PC-3 (cell line): ENCODE measurements around the gene ARMC8. TPM values are rescaled to one million over a fixed set of nuclear protein-coding genes. Genes with fewer than 3 reads are reported as not detected.
A peak's percentile ranks its signal among the peaks of the same experiment; 100 is the strongest.

Experiments
- ATAC-seq: fragments of 200-7000 bp; cut with Tn5 transposase; 2 replicates; pipeline ENCODE4 v1.9.1; 2020; ENCODE audit warnings: mild to moderate bottlenecking, moderate library complexity
- BruUV-seq: library from RNA; stranded (reverse); fragments of 400-500 nt; replicated peaks from 2 replicates; lab custom pipeline; 2021; lab: Mats Ljungman, UMichigan
- CTCF ChIA-PET: fragments of 300-600 bp; sonication (Branson Sonifier 250); formaldehyde crosslinking; loops from one replicate; lab custom pipeline; 2022; ENCODE audit warnings: antibody characterized with exemption; lab: Charles Lee
- POLR2A ChIA-PET: fragments of 300-600 bp; sonication (Branson Sonifier 250); formaldehyde crosslinking; loops from one replicate; lab custom pipeline; 2022; ENCODE audit warnings: antibody characterized with exemption; ENCODE audit not compliant: unreplicated experiment; lab: Charles Lee
- DNase-seq: peaks from one replicate; pipeline ENCODE4 v3.0.0-alpha.2; 2015
- H2AFZ ChIP-seq: fragments of 300-600 bp; sonication (generic); 2 replicates; pipeline ENCODE4 v1.6.0; 2016; ENCODE audit warnings: antibody characterized with exemption, low read length
- H3F3A ChIP-seq: fragments of 300-600 bp; sonication (generic); one replicate; pipeline ENCODE4 v1.6.0; 2017; ENCODE audit warnings: antibody characterized with exemption, low read length, control low read depth, mild to moderate bottlenecking; ENCODE audit not compliant: unreplicated experiment
- H3K27ac ChIP-seq: fragments of 300-600 bp; sonication (generic); 2 replicates; pipeline ENCODE4 v1.5.1; 2016; ENCODE audit warnings: mild to moderate bottlenecking, low read length
- H3K27me3 ChIP-seq: fragments of 300-600 bp; sonication (generic); 2 replicates; pipeline ENCODE4 v1.6.1; 2016; ENCODE audit warnings: low read length, mixed read lengths
- H3K36me3 ChIP-seq: fragments of 300-600 bp; sonication (generic); 2 replicates; pipeline ENCODE4 v1.6.1; 2016; ENCODE audit warnings: low read depth, mixed run types, low read length, mixed read lengths
- H3K4me1 ChIP-seq: fragments of 300-600 bp; sonication (generic); 2 replicates; pipeline ENCODE4 v1.5.1; 2016; ENCODE audit warnings: low read length; ENCODE audit not compliant: insufficient read depth
- H3K4me2 ChIP-seq: fragments of 300-600 bp; sonication (generic); 2 replicates; pipeline ENCODE4 v1.6.0; 2016; ENCODE audit warnings: low read length
- H3K4me3 ChIP-seq: fragments of 300-600 bp; sonication (generic); 2 replicates; pipeline ENCODE4 v1.5.1; 2016; ENCODE audit warnings: mild to moderate bottlenecking, low read length, mixed read lengths
- H3K79me2 ChIP-seq: fragments of 300-600 bp; sonication (generic); 2 replicates; pipeline ENCODE4 v1.6.1; 2017; ENCODE audit warnings: low read length, mixed read lengths
- H3K9ac ChIP-seq: fragments of 300-600 bp; sonication (generic); 2 replicates; pipeline ENCODE4 v1.6.0; 2016; ENCODE audit warnings: mild to moderate bottlenecking, low read length
- H3K9me2 ChIP-seq: fragments of 300-600 bp; sonication (generic); replicated peaks from 2 replicates; pipeline ENCODE4 v1.6.1; 2016; ENCODE audit warnings: mixed run types, low read length, mixed read lengths
- H3K9me3 ChIP-seq: fragments of 300-600 bp; sonication (generic); 2 replicates; pipeline ENCODE4 v1.6.1; 2016; ENCODE audit warnings: low read length, mixed read lengths
- H4K20me1 ChIP-seq: fragments of 300-600 bp; sonication (generic); 2 replicates; pipeline ENCODE4 v1.6.1; 2016; ENCODE audit warnings: low read length, mixed read lengths
- EZH2 ChIP-seq: fragments of 300-600 bp; sonication (generic); IDR thresholded peaks from one replicate; pipeline ENCODE4 v1.6.1; 2017; ENCODE audit warnings: antibody characterized with exemption, mild to moderate bottlenecking, low read length; ENCODE audit not compliant: unreplicated experiment
- EZH2phosphoT487 ChIP-seq: fragments of 300-600 bp; sonication (generic); IDR thresholded peaks from 2 replicates; pipeline ENCODE4 v1.6.1; 2018; ENCODE audit warnings: mild to moderate bottlenecking, antibody characterized with exemption, low read length, borderline replicate concordance
- intact Hi-C: fragments of 100-400 bp; cut with micrococcal nuclease; formaldehyde crosslinking; loops from 2 replicates; pipeline ENCODE4 v1.9.0; 2023
- total RNA-seq: library from RNA; depleted of rRNA; stranded (reverse); fragments of >200 nt; gene quantifications from 2 replicates; pipeline ENCODE4 v1.2.3, GENCODE V29; 2014
- TF ChIP-seq, protein P1 (sequence below): fragments of 300-600 bp; sonication (generic); conservative IDR thresholded peaks from 2 replicates; pipeline ENCODE4 v1.5.1; 2017; ENCODE audit warnings: antibody characterized with exemption, low read depth, mild to moderate bottlenecking, low read length

ARMC8 gene
- total RNA-seq, 1 experiment from 2014 or later, result 21.1 TPM

DNA sequence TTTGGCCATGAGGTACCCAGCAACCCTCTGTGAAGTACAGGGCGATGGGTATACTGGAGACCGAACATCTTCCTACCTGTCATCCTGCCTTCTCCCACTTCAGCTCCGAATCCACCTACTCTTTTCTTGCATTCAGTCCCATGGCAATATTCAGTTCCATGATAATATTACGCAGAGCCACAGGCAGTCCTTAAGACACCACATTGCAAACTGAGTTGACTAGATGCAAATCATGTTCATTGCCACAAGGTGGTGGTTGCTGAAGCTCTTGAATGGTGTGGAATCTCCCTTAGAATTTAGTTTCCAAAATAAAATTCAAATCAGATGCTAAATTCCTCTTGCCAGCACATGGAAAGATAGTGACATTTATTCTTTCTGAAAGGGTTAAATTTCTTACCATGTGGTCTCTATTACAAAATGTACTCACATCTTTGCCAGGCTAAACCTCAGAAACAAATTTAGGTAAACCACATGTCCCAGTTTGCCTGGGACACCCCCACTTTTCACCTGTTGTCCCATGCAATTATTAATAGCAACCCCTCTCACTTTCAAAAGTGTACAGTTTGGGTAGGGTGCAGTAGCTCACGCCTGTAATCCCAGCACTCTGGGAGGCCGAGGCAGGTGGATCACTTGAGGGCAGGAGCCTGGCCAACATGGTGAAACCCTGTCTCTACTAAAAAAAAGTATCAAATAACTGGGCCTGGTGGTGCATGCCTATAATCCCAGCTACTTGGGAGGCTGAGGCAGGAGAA lies 144.2 kb downstream of the ARMC8 start:
- peak; percentile 6 for DNase-seq
- H3K9me3 ChIP-seq, result no peaks in the 10 kb centered on the region
- no peak overlapping the region for H3K9ac ChIP-seq
- H3K36me3 ChIP-seq, result no peaks in the 10 kb centered on the region
- intact Hi-C loops, result loop anchor here (5.0 kb wide), 3 partner anchors 61 to 591 kb away; partner anchors contain the start of gene CEP70
- no peak overlapping the region for H2AFZ ChIP-seq
- ATAC-seq, result no peak
- H3K27ac ChIP-seq, result no peak overlapping the region
- no peaks in the 10 kb centered on the region for H3K27me3 ChIP-seq
- H3F3A ChIP-seq, result no peaks in the 10 kb centered on the region
- peaks cover 7% of the 10 kb centered on the region; the same call in 1 of the 2 replicates for H3K4me1 ChIP-seq
- no peaks in the 10 kb centered on the region for H4K20me1 ChIP-seq
- no peaks in the 10 kb centered on the region for H3K9me2 ChIP-seq
- no peak overlapping the region for H3K4me3 ChIP-seq
- ChIA-PET CTCF (no interaction called here), POLR2A (no interaction called here)
- no peak for TF ChIP-seq EZH2
- TF ChIP-seq, protein P1, sequence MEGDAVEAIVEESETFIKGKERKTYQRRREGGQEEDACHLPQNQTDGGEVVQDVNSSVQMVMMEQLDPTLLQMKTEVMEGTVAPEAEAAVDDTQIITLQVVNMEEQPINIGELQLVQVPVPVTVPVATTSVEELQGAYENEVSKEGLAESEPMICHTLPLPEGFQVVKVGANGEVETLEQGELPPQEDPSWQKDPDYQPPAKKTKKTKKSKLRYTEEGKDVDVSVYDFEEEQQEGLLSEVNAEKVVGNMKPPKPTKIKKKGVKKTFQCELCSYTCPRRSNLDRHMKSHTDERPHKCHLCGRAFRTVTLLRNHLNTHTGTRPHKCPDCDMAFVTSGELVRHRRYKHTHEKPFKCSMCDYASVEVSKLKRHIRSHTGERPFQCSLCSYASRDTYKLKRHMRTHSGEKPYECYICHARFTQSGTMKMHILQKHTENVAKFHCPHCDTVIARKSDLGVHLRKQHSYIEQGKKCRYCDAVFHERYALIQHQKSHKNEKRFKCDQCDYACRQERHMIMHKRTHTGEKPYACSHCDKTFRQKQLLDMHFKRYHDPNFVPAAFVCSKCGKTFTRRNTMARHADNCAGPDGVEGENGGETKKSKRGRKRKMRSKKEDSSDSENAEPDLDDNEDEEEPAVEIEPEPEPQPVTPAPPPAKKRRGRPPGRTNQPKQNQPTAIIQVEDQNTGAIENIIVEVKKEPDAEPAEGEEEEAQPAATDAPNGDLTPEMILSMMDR, result peak; percentile 30; the same call in 1 of the 2 replicates
- H3K79me2 ChIP-seq, result no peaks in the 10 kb centered on the region
- no TSS peak for BruUV-seq
- H3K4me2 ChIP-seq, result no peak overlapping the region

DNA sequence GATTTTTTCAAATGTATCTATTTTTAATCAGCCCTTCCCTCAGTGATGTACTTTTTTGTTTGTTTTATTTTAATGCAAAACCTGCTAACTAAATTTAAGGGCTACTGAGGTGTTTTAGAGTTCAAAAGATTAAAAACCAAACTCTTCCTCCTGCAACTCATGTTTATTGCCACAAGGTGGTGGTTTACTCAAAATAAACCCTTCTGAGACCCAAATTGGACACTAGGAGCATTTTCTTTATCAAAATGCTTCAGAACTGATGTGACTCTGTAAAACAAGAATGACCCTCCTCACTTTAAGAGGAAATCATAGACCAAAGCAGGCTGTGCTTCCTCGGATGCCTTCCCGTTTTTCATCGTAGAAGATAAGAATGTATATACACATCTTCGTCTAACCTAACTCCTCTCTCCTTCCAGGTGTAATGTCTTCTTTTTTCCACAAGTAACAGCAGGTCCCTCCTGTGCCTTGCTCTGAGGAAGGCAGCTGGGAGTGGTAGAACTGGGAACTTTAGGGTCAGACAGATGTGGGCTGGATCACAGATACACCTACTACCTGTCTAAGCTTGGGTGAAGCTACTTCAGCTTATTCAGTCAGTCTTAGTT lies 145.5 kb downstream of the ARMC8 start:
- DNase-seq (peak; percentile 51), ATAC-seq (no peak)
- Histone ChIP-seq H3K4me3 (no peak overlapping the region), H3K9ac (no peak overlapping the region), H3K27ac (no peak overlapping the region), H3K4me2 (peak overlapping the region; percentile 28), H3K4me1 (peaks cover 7% of the 10 kb centered on the region; the same call in 1 of the 2 replicates), H3K9me2 (no peaks in the 10 kb centered on the region), H2AFZ (no peak overlapping the region; the same call in 1 of the 2 replicates), H3K9me3 (no peaks in the 10 kb centered on the region), H3K79me2 (no peaks in the 10 kb centered on the region), H4K20me1 (no peaks in the 10 kb centered on the region), H3F3A (no peaks in the 10 kb centered on the region), H3K27me3 (no peaks in the 10 kb centered on the region), H3K36me3 (no peaks in the 10 kb centered on the region)
- BruUV-seq, result no TSS peak
- POLR2A ChIA-PET, result no interaction called here
- intact Hi-C loops, result loop anchor here (1.0 to 5.0 kb wide), 5 partner anchors 60 to 590 kb away; partner anchors contain the start of gene CEP70
- CTCF ChIA-PET, result interaction anchor here (0.6 kb wide), 1 partner anchor 181 kb away, joined by 4 read pairs; no protein-coding TSS in a partner anchor
- TF ChIP-seq EZH2phosphoT487 (no peak), EZH2 (no peak)
- TF ChIP-seq, protein P1, result peak; percentile 69
